ENCODE results near the gene ZFP36.

The ZFP36 gene

GRCh38 chr19:39385629-39386411 lies 20.8 kb upstream of the ZFP36 start:
- no peak for DNase-seq

- no peak for DNase-seq
Measured at GRCh38 chr19:39386557-39386956, 20.1 kb upstream of the ZFP36 start.

GRCh38 chr19:39388657-39389056 lies 18.0 kb upstream of the ZFP36 start:
- DNase-seq = no peak

GRCh38 chr19:39389631-39390414 lies 16.8 kb upstream of the ZFP36 start:
- DNase-seq = no peak

- DNase-seq = no peak
Measured at GRCh38 chr19:39390451-39390750, 16.2 kb upstream of the ZFP36 start.

DNA sequence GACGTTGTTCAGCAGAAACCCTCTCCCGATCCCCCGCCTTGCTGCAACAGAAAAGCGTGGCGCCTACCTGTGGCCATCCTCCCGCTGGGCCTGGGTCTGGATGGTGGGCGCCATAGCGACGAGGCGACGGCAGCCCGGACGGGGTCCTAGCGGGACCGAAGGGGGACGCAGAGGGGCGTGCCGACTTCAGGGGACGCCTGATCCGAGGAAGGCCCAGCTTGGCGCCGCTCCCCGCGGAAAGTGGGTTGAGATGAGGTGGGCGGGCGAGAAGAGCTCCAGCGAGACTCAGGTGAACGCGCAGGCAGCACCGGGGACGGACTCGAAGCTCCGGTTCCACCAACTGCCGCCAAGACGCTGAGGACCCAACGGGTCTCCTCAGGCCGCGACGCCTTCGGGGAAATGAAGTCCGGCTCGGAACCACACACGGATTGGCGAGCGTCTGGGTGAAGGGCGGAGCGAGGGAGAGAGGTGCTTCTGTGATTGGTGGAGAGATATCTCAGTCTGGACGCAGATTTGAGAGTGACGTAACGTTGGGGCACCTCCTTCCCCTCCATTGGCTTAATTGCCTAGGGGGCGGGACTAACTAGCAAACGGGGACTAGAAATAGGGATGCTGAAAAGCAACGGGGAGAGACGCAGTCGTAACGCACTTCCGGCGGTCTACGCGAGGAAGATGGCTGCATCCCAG lies 15.8 kb upstream of the ZFP36 start, which contains the start of the genes MED29 and PAF1:
Gene MED29, plus strand, starts transcription at position 628 of the 687 bp plus-strand sequence. Its CDS starts 45 bp downstream, at position 673.
Gene PAF1, minus strand, starts transcription at position 356 of the 687 bp plus-strand sequence. Its CDS starts 242 bp downstream, at position 114.
- peak; percentile 98 for DNase-seq

DNA sequence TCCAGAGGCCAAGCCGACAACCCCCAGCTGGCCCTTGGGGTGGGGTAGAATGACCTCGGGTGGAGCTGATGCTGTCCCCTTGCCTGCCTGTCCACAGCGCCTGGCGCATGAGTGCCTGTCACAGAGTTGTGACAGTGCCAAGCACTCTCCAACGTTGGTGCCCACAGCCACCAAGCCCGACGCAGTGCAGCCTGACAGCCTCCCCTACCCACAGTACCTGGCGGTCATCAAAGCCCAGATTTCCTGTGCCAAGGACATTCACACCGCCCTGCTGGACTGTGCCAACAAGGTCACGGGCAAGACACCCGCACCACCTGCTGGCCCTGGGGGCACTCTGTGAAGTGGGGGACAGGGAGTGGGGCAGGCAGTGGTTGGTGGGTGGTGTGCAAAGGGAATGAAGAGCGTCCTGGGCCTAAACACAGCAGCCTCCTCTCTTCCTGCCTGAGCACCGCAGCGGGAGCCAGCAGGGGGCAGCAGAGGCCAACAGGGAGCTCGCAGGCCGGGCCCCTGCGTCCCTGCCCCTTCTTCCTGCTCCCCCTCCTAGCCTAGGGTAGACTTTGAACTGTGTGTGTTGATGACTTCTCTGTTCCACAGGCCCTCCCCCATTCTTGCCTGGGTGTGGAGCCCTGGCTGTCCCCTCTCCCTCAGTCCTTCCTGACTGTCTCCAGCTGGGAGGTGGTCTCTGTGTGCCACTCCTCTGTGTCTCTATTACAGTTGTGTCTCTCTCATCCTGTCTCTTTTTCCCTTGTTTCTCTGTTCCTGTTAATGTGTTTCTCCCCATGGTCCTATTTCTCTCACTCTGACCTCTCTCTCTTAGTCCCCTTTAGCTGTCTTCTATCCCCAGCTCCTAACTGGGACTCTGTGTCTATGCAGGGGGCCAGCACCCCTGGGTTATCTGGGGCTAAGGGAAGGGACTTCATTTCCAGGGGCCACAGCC lies 9.0 kb upstream of the ZFP36 start:
- peak; percentile 21 for DNase-seq

GRCh38 chr19:39398297-39398864 lies 8.3 kb upstream of the ZFP36 start:
- no peak for DNase-seq

- DNase-seq = no peak
Measured at GRCh38 chr19:39399668-39400050, 7.0 kb upstream of the ZFP36 start.

- no peak for DNase-seq
Measured at GRCh38 chr19:39400061-39400460, 6.6 kb upstream of the ZFP36 start.

DNA sequence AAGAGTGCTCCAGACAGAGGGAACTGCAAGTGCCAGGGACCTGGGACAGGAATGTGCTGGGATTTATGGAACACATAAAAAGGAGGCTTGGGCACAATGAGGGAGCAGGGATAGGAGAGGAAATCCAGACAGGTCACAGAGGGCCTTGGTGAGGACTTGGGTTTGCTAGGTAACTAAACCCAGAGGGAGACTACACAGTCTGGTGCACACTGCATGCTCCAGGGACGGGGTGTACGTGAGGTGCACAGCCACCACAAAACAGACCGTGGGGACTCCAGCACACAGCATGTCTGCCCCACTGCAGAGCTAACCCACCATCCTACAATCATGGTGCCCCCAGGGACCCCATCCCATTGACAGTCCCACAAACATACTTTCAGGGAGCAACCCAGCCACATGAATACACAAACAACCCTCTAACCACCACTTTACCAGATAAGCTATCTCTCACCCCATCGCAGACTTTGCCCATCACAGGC lies 5.5 kb upstream of the ZFP36 start:
- no peak for DNase-seq

DNA sequence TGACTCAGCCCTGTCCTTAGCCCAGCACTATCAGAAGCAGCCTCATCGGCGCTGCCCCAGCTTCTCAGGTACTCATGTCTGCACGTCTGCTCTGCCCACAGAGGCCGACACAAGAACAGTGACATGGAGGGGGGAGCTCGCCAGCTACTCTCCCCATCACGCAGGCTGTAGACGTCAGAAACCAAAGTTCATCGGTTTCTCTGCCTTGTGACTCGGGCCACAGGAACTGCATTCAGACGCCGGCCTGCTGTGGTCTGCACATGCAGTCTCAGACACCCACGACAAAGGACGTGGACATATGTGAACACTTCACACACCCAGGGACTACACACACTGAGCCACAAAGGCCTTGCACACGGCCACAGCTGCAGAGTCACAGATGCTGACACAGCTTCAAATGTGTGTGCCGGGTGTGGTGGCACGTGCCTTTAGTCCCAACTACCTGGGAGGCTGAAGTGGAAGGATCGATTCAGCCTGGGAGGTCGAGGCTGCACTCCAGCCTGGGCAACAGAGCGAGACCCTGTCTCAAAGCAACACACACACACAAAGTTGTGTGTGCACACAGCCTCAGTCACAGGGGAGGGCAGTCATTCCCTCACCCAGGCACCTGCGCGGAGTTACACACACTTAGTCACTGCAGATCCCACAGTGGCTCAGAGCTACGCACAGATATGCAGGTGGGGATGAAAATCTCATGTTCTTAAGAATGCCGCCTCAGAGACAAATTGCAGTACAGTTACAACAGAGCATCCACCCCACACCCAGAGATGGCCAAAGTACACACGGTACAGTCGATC lies 4.9 kb upstream of the ZFP36 start:
- no peak for DNase-seq

- no peak for DNase-seq
Measured at GRCh38 chr19:39402346-39403300, 4.0 kb upstream of the ZFP36 start.

GRCh38 chr19:39403331-39404312 lies 3.0 kb upstream of the ZFP36 start:
- DNase-seq = no peak

GRCh38 chr19:39405261-39405957 lies 1.2 kb upstream of the ZFP36 start:
- no peak for DNase-seq

GRCh38 chr19:39405958-39406655 lies 540 bp upstream of the ZFP36 start:
- DNase-seq = no peak

GRCh38 chr19:39407410-39407659 lies 688 bp downstream of the ZFP36 start:
- no peak for DNase-seq
